HEK293 (cell line): ENCODE data around the gene PAPSS2.
A peak's percentile ranks its signal among the peaks of the same experiment; 100 is the strongest.

Source experiments
- CTCF ChIA-PET: fragments of 350-600 bp; formaldehyde crosslinking; extraction: SDS; loops from one replicate; lab custom pipeline; 2021; ENCODE audit warnings: antibody characterized with exemption; lab: Yijun Ruan, JAX
- POLR2A ChIA-PET: fragments of 300-600 bp; formaldehyde crosslinking; extraction: SDS; loops from one replicate; lab custom pipeline; 2020; ENCODE audit warnings: antibody characterized with exemption, inconsistent platforms; lab: Yijun Ruan, JAX
- H3K27ac ChIP-seq: fragments of 200-500 bp; sonication (Bioruptor generic); 2 replicates; pipeline ENCODE4 v1.5.1; 2014; ENCODE audit warnings: low read depth, low read length, control low read depth, inconsistent platforms; ENCODE audit errors: extremely low read depth
- H3K36me3 ChIP-seq, 2 experiments: fragments of 200-500 bp in 1 of 2; sonication (Bioruptor generic) in 1 of 2; 1 replicate in 1 of 2; 2 replicates in 1 of 2; pipeline ENCODE4 v1.5.1; 2014 to 2017; ENCODE audit warnings: inconsistent platforms in 2 of 2, low read length in 2 of 2; ENCODE audit not compliant: control insufficient read depth in 2 of 2, insufficient read depth in 1 of 2
- H3K4me1 ChIP-seq: fragments of 200-500 bp; sonication (Bioruptor generic); 2 replicates; pipeline ENCODE4 v1.5.1; 2014; ENCODE audit warnings: mild to moderate bottlenecking, low read length, inconsistent platforms; ENCODE audit not compliant: control insufficient read depth, insufficient read depth
- H3K4me3 ChIP-seq: 2 replicates; pipeline ENCODE4 v1.5.1; 2011; ENCODE audit warnings: low read depth, mild to moderate bottlenecking, control low read depth, low read length, moderate library complexity
- H3K9me3 ChIP-seq: fragments of 200-500 bp; sonication (Bioruptor generic); 2 replicates; pipeline ENCODE4 v1.5.1; 2014; ENCODE audit warnings: low read depth, low read length, inconsistent platforms; ENCODE audit not compliant: control insufficient read depth, insufficient read depth
- AEBP2 ChIP-seq: fragments of 450-650 bp; formaldehyde crosslinking; IDR thresholded peaks from 2 replicates; pipeline ENCODE4 v1.5.1; 2016; ENCODE audit warnings: missing biosample characterization, missing genetic modification characterization, borderline replicate concordance
- GFI1B ChIP-seq: fragments of 450-650 bp; formaldehyde crosslinking; IDR thresholded peaks from 2 replicates; pipeline ENCODE4 v1.5.1; 2016; ENCODE audit warnings: missing biosample characterization, missing genetic modification characterization
- HOXD13 ChIP-seq: sonication (generic); formaldehyde crosslinking; IDR thresholded peaks from 2 replicates; pipeline ENCODE4 v1.8.0; 2022; ENCODE audit warnings: missing genetic modification reagents, borderline replicate concordance
- IKZF3 ChIP-seq: fragments of 450-650 bp; IDR thresholded peaks from 2 replicates; pipeline ENCODE4 v1.5.0; 2018; ENCODE audit warnings: missing biosample characterization, mild to moderate bottlenecking, missing genetic modification characterization, moderate library complexity
- KLF10 ChIP-seq: fragments of 450-650 bp; IDR thresholded peaks from 2 replicates; pipeline ENCODE4 v1.5.1; 2018; ENCODE audit warnings: missing biosample characterization, mild to moderate bottlenecking, missing genetic modification characterization
- OSR2 ChIP-seq: fragments of 450-650 bp; formaldehyde crosslinking; IDR thresholded peaks from 2 replicates; pipeline ENCODE4 v1.5.1; 2016; ENCODE audit warnings: missing biosample characterization, missing genetic modification characterization
- PBX3 ChIP-seq: sonication (generic); formaldehyde crosslinking; IDR thresholded peaks from 2 replicates; pipeline ENCODE4 v1.8.1; 2022; ENCODE audit warnings: mild to moderate bottlenecking, moderate library complexity, missing genetic modification reagents
- REST ChIP-seq: fragments of 450-650 bp; formaldehyde crosslinking; IDR thresholded peaks from 2 replicates; pipeline ENCODE4 v1.5.1; 2016; ENCODE audit warnings: missing biosample characterization, missing genetic modification characterization
- TCF7L2 ChIP-seq: IDR thresholded peaks from 2 replicates; pipeline ENCODE4 v1.6.1; 2011; ENCODE audit warnings: low read depth, mild to moderate bottlenecking, inconsistent platforms, low read length, moderate library complexity, borderline replicate concordance
- TRIM28 ChIP-seq: IDR thresholded peaks from 2 replicates; pipeline ENCODE4 v1.6.1; 2011; ENCODE audit warnings: low read length, control low read depth, borderline replicate concordance
- ZEB2 ChIP-seq: fragments of 450-650 bp; formaldehyde crosslinking; IDR thresholded peaks from 2 replicates; pipeline ENCODE4 v1.5.1; 2016; ENCODE audit warnings: missing biosample characterization, missing genetic modification characterization
- ZFP41 ChIP-seq: fragments of 450-650 bp; formaldehyde crosslinking; IDR thresholded peaks from 2 replicates; pipeline ENCODE4 v1.5.1; 2016; ENCODE audit warnings: missing biosample characterization, missing genetic modification characterization, borderline replicate concordance
- ZNF132 ChIP-seq: fragments of 450-650 bp; formaldehyde crosslinking; IDR thresholded peaks from 2 replicates; pipeline ENCODE4 v1.5.1; 2017; ENCODE audit warnings: missing biosample characterization, missing genetic modification characterization, borderline replicate concordance
- ZNF138 ChIP-seq: fragments of 450-650 bp; formaldehyde crosslinking; IDR thresholded peaks from 2 replicates; pipeline ENCODE4 v1.5.1; 2016; ENCODE audit warnings: missing biosample characterization, missing genetic modification characterization, borderline replicate concordance
- ZNF18 ChIP-seq: fragments of 450-650 bp; formaldehyde crosslinking; IDR thresholded peaks from 2 replicates; pipeline ENCODE4 v1.5.1; 2016; ENCODE audit warnings: missing biosample characterization, missing genetic modification characterization
- ZNF280D ChIP-seq: fragments of 450-650 bp; formaldehyde crosslinking; IDR thresholded peaks from 2 replicates; pipeline ENCODE4 v1.5.1; 2016; ENCODE audit warnings: missing biosample characterization, missing genetic modification characterization
- ZNF416 ChIP-seq: fragments of 450-650 bp; formaldehyde crosslinking; IDR thresholded peaks from 2 replicates; pipeline ENCODE4 v1.5.1; 2016; ENCODE audit warnings: missing biosample characterization, missing genetic modification characterization
- ZNF549 ChIP-seq: fragments of 450-650 bp; IDR thresholded peaks from 2 replicates; pipeline ENCODE4 v1.5.1; 2018; ENCODE audit warnings: missing biosample characterization, missing genetic modification characterization, mild to moderate bottlenecking, inconsistent platforms, moderate library complexity
- ZNF561 ChIP-seq: fragments of 450-650 bp; IDR thresholded peaks from 2 replicates; pipeline ENCODE4 v1.5.1; 2018; ENCODE audit warnings: missing biosample characterization, missing genetic modification characterization, borderline replicate concordance
- ZNF624 ChIP-seq: fragments of 450-650 bp; formaldehyde crosslinking; IDR thresholded peaks from 2 replicates; pipeline ENCODE4 v1.5.1; 2017; ENCODE audit warnings: missing biosample characterization, missing genetic modification characterization
- ZNF792 ChIP-seq: fragments of 450-650 bp; formaldehyde crosslinking; IDR thresholded peaks from 2 replicates; pipeline ENCODE4 v1.5.1; 2016; ENCODE audit warnings: missing biosample characterization, missing genetic modification characterization
- ZNF830 ChIP-seq: fragments of 450-650 bp; IDR thresholded peaks from 2 replicates; pipeline ENCODE4 v1.5.0; 2018; ENCODE audit warnings: missing biosample characterization, missing genetic modification characterization, low read depth, mild to moderate bottlenecking, moderate library complexity
- ZSCAN23 ChIP-seq: fragments of 450-650 bp; formaldehyde crosslinking; IDR thresholded peaks from 2 replicates; pipeline ENCODE4 v1.5.1; 2016; ENCODE audit warnings: missing biosample characterization, missing genetic modification characterization

PAPSS2 gene

GRCh38 chr10:87763086-87763861 lies 103.6 kb downstream of the PAPSS2 start:
- Histone ChIP-seq H3K36me3 (peaks cover 13 to 21% of the 10 kb centered on the region in 2 experiments), H3K4me3 (no peak overlapping the region), H3K4me1 (peaks cover 24% of the 10 kb centered on the region), H3K9me3 (no peaks in the 10 kb centered on the region), H3K27ac (peak overlapping the region; percentile 21; the same call in 1 of the 2 replicates)
- ChIA-PET CTCF (interaction anchor here (0.6 to 1.4 kb wide), 2 partner anchors 9 to 29 kb away, joined by 4 to 7 read pairs; no protein-coding TSS in a partner anchor), POLR2A (interaction anchor here (0.7 kb wide), 1 partner anchor 307 kb away, joined by 5 read pairs; no protein-coding TSS in a partner anchor)
- peak; percentile 56; the same call in 1 of the 2 replicates for TF ChIP-seq KLF10 (tag by site-specific recombination)
- peak; percentile 74; the same call in 1 of the 2 replicates for TF ChIP-seq TRIM28
- peak; percentile 67; the same call in 1 of the 2 replicates for TF ChIP-seq OSR2
- TF ChIP-seq ZNF280D (tag by site-specific recombination) = no peak
- no peak for TF ChIP-seq ZNF830 (tag by site-specific recombination)
- TF ChIP-seq AEBP2 (tag by site-specific recombination) = no peak
- TF ChIP-seq HOXD13 = no peak
- TF ChIP-seq ZNF18 (tag by site-specific recombination) = peak; percentile 54; the same call in 1 of the 2 replicates
- TF ChIP-seq ZFP41 (tag by site-specific recombination) = no peak
- TF ChIP-seq TCF7L2 = peak; percentile 85
- TF ChIP-seq ZEB2 (tag by site-specific recombination) = 0 out of 2 replicates have a peak, but pooled peaks have one; percentile 22
- TF ChIP-seq ZNF561 (tag by site-specific recombination) = 0 out of 2 replicates have a peak, but pooled peaks have one; percentile 57
- no peak for TF ChIP-seq REST (tag by site-specific recombination)
- no peak for TF ChIP-seq ZNF416 (tag by site-specific recombination)
- TF ChIP-seq PBX3 (CRISPR knock-in tag) = no peak
- peak; percentile 53; the same call in 1 of the 2 replicates for TF ChIP-seq IKZF3 (tag by site-specific recombination)
- TF ChIP-seq ZNF138 (tag by site-specific recombination) = no peak
- TF ChIP-seq ZSCAN23 (tag by site-specific recombination) = 0 out of 2 replicates have a peak, but pooled peaks have one; percentile 49
- no peak for TF ChIP-seq ZNF792 (tag by site-specific recombination)
- TF ChIP-seq ZNF132 (tag by site-specific recombination) = no peak
- TF ChIP-seq ZNF549 (tag by site-specific recombination) = no peak
- TF ChIP-seq GFI1B (tag by site-specific recombination) = no peak
- no peak for TF ChIP-seq ZNF624 (tag by site-specific recombination)
